SK-N-MC (cell line): Measurements from ENCODE around the gene KIDINS220.
"Not testable (repeated sequence)": the region's sequence is repeated elsewhere in the genome, so short reads cannot be mapped to it uniquely, and the experiment has no call there.

ENCODE experiments used
- DNase-seq: peaks from one replicate; pipeline ENCODE4 v3.0.0-alpha.2; 2011; ENCODE audit warnings: low read depth, low spot score
- H3K27ac ChIP-seq: fragments of 200-600 bp; sonication (generic); 2 replicates; pipeline ENCODE4 v1.5.1; 2016; ENCODE audit warnings: mixed run types
- H3K36me3 ChIP-seq: fragments of 200-600 bp; sonication (generic); 2 replicates; pipeline ENCODE4 v1.6.1; 2017; ENCODE audit warnings: antibody characterized with exemption, low read length, mixed read lengths; ENCODE audit not compliant: insufficient read depth
- H3K4me3 ChIP-seq: fragments of 200-600 bp; sonication (generic); 2 replicates; pipeline ENCODE4 v1.5.1; 2016
- H3K9ac ChIP-seq: fragments of 200-600 bp; sonication (generic); 2 replicates; pipeline ENCODE4 v1.8.0; 2017; ENCODE audit warnings: mixed run types, mixed read lengths; ENCODE audit not compliant: insufficient read length
- H3K9me3 ChIP-seq: fragments of 200-600 bp; sonication (generic); 2 replicates; pipeline ENCODE4 v1.6.1; 2017; ENCODE audit warnings: low read depth, mild to moderate bottlenecking, antibody characterized with exemption, low read length, moderate library complexity, mixed read lengths
- EZH2 ChIP-seq: fragments of 200-600 bp; sonication (generic); IDR thresholded peaks from one replicate; pipeline ENCODE4 v1.6.1; 2017; ENCODE audit warnings: antibody characterized with exemption
- FOXP2 ChIP-seq: optimal IDR thresholded peaks from 2 replicates; pipeline ENCODE3; 2011; ENCODE audit warnings: mild to moderate bottlenecking, moderate library complexity; ENCODE audit not compliant: insufficient read depth; ENCODE audit errors: extremely low read length, control extremely low read depth
- POLR2AphosphoS5 ChIP-seq: IDR thresholded peaks from 2 replicates; pipeline ENCODE4 v1.6.1; 2012; ENCODE audit warnings: mild to moderate bottlenecking, low read depth, low read length, borderline replicate concordance

Gene KIDINS220

GRCh38 chr2:8737571-8738175 lies 99.7 kb downstream of the KIDINS220 start:
- Histone ChIP-seq H3K9me3 (no peaks in the 10 kb centered on the region), H3K36me3 (peaks cover 20% of the 10 kb centered on the region), H3K4me3 (no peak overlapping the region), H3K9ac (no peak overlapping the region), H3K27ac (no peak overlapping the region)
- TF ChIP-seq POLR2AphosphoS5, result no peak
- no peak for TF ChIP-seq EZH2
- no peak for TF ChIP-seq FOXP2
- DNase-seq, result no peak

- no peak overlapping the region for H3K27ac ChIP-seq
- no peak overlapping the region for H3K4me3 ChIP-seq
- H3K36me3 ChIP-seq, result peaks cover 48% of the 10 kb centered on the region
Measured at GRCh38 chr2:8732601-8733000, 104.8 kb downstream of the KIDINS220 start.

GRCh38 chr2:8729939-8730338 lies 107.5 kb downstream of the KIDINS220 start:
- Histone ChIP-seq H3K4me3 (no peak overlapping the region), H3K27ac (no peak overlapping the region), H3K9ac (no peak overlapping the region), H3K36me3 (peaks cover 48% of the 10 kb centered on the region), H3K9me3 (no peaks in the 10 kb centered on the region)
- DNase-seq, result no peak
- TF ChIP-seq POLR2AphosphoS5, result no peak
- no peak for TF ChIP-seq FOXP2

More at GRCh38 chr2:8732601-8733000, 104.8 kb downstream of the KIDINS220 start:
- no peaks in the 10 kb centered on the region for H3K9me3 ChIP-seq
- no peak overlapping the region for H3K9ac ChIP-seq
- no peak for DNase-seq
- TF ChIP-seq FOXP2 (no peak), EZH2 (no peak), POLR2AphosphoS5 (no peak)

GRCh38 chr2:8729101-8729500 lies 108.3 kb downstream of the KIDINS220 start:
- not testable (repeated sequence) for H3K9ac ChIP-seq, DNase-seq
- peaks cover 47% of the 10 kb centered on the region for H3K36me3 ChIP-seq

GRCh38 chr2:8728305-8729015 lies 109.0 kb downstream of the KIDINS220 start:
- DNase-seq, result no peak
- H3K9ac ChIP-seq, result no peak overlapping the region
- no peak overlapping the region for H3K27ac ChIP-seq
- peaks cover 40% of the 10 kb centered on the region for H3K36me3 ChIP-seq
- H3K9me3 ChIP-seq, result no peaks in the 10 kb centered on the region
- H3K4me3 ChIP-seq, result no peak overlapping the region
- TF ChIP-seq EZH2, result no peak
- no peak for TF ChIP-seq POLR2AphosphoS5
- TF ChIP-seq FOXP2, result no peak

More at GRCh38 chr2:8729101-8729500, 108.3 kb downstream of the KIDINS220 start:
- H3K27ac ChIP-seq, H3K4me3 ChIP-seq, H3K9me3 ChIP-seq: not testable (repeated sequence)

GRCh38 chr2:8725838-8726237 lies 111.6 kb downstream of the KIDINS220 start:
- Histone ChIP-seq H3K36me3 (peaks cover 18% of the 10 kb centered on the region; the same call in 1 of the 2 replicates), H3K27ac (no peak overlapping the region), H3K4me3 (no peak overlapping the region), H3K9ac (no peak overlapping the region), H3K9me3 (no peaks in the 10 kb centered on the region)
- DNase-seq, result no peak
- TF ChIP-seq EZH2 (no peak), FOXP2 (no peak), POLR2AphosphoS5 (no peak)

GRCh38 chr2:8722986-8723385 lies 114.4 kb downstream of the KIDINS220 start:
- no peak for DNase-seq
- H3K4me3 ChIP-seq, result no peak overlapping the region
- no peak overlapping the region for H3K9ac ChIP-seq
- H3K27ac ChIP-seq, result no peak overlapping the region
- H3K9me3 ChIP-seq, result no peaks in the 10 kb centered on the region
- H3K36me3 ChIP-seq, result no peaks in the 10 kb centered on the region
- no peak for TF ChIP-seq FOXP2

GRCh38 chr2:8721410-8721809 lies 116.0 kb downstream of the KIDINS220 start:
- TF ChIP-seq EZH2, result no peak
- no peak for TF ChIP-seq FOXP2
- no peak for TF ChIP-seq POLR2AphosphoS5
- Histone ChIP-seq H3K9me3 (no peaks in the 10 kb centered on the region), H3K9ac (no peak overlapping the region), H3K27ac (no peak overlapping the region), H3K36me3 (no peaks in the 10 kb centered on the region), H3K4me3 (no peak overlapping the region)
- DNase-seq, result no peak

GRCh38 chr2:8720741-8721140 lies 116.7 kb downstream of the KIDINS220 start:
- TF ChIP-seq FOXP2 (no peak), EZH2 (no peak), POLR2AphosphoS5 (no peak)
- no peak for DNase-seq
- Histone ChIP-seq H3K27ac (no peak overlapping the region), H3K36me3 (no peaks in the 10 kb centered on the region), H3K9ac (no peak overlapping the region), H3K4me3 (no peak overlapping the region), H3K9me3 (no peaks in the 10 kb centered on the region)
